Tibial nerve (tissue), 4 donors: ENCODE results near the gene PARP16.

Source experiments
- CTCF ChIP-seq, 5 experiments: fragments of 200-600 bp in 3 of 5; fragments of 450-650 bp in 2 of 5; sonication (generic) in 3 of 5; IDR thresholded peaks; one replicate each; pipeline ENCODE4 v1.5.1; 2016 to 2019; ENCODE audit warnings: antibody characterized with exemption in 5 of 5, mild to moderate bottlenecking in 3 of 5, moderate library complexity in 2 of 5
- EP300 ChIP-seq, 2 donors: sonication (generic); formaldehyde crosslinking; IDR thresholded peaks; one replicate each; pipeline ENCODE4 v1.6.1; 2017; ENCODE audit warnings: antibody characterized with exemption in 2 of 2, mild to moderate bottlenecking in 1 of 2

GRCh38 chr15:65268411-65268810 lies 18.3 kb downstream of the PARP16 start:
- TF ChIP-seq EP300 (IDR thresholded peaks at IDR 0.05) (no peak), CTCF (IDR thresholded peaks at IDR 0.05) (no peak)
